Smooth muscle cell (in vitro differentiated cells): Measurements from ENCODE around the gene NT5C3B. TPM values are rescaled to one million over a fixed set of nuclear protein-coding genes. Genes with fewer than 3 reads are reported as not detected.

ENCODE experiments used
- DNase-seq: peaks from one replicate; lab custom pipeline; 2025; ENCODE audit not compliant: unreplicated experiment; lab: John Stamatoyannopoulos, UW
- H2AFZ ChIP-seq: fragments of 200-600 bp; sonication (generic); 2 replicates; pipeline ENCODE4 v1.6.0; 2016; ENCODE audit warnings: antibody characterized with exemption, low read depth, mild to moderate bottlenecking
- H3F3A ChIP-seq: fragments of 200-600 bp; sonication (generic); 2 replicates; pipeline ENCODE4 v1.6.0; 2017; ENCODE audit warnings: antibody characterized with exemption, low read depth
- H3K27ac ChIP-seq: fragments of 200-600 bp; sonication (generic); 2 replicates; pipeline ENCODE4 v1.5.1; 2016; ENCODE audit warnings: low read depth, mild to moderate bottlenecking
- H3K27me3 ChIP-seq: fragments of 200-600 bp; sonication (generic); 2 replicates; pipeline ENCODE4 v1.6.1; 2016; ENCODE audit warnings: low read depth, mild to moderate bottlenecking
- H3K36me3 ChIP-seq: fragments of 200-600 bp; sonication (generic); 2 replicates; pipeline ENCODE4 v1.5.1; 2016; ENCODE audit warnings: low read depth
- H3K4me1 ChIP-seq: fragments of 200-600 bp; sonication (generic); 2 replicates; pipeline ENCODE4 v1.5.1; 2016; ENCODE audit warnings: low read depth
- H3K4me2 ChIP-seq: fragments of 200-600 bp; sonication (generic); 2 replicates; pipeline ENCODE4 v1.6.0; 2016; ENCODE audit warnings: mild to moderate bottlenecking
- H3K4me3 ChIP-seq: fragments of 200-600 bp; sonication (generic); 2 replicates; pipeline ENCODE4 v1.5.1; 2016; ENCODE audit warnings: mild to moderate bottlenecking
- H3K79me2 ChIP-seq: fragments of 200-600 bp; sonication (generic); 2 replicates; pipeline ENCODE4 v1.6.0; 2016; ENCODE audit warnings: low read depth, mild to moderate bottlenecking
- H3K9ac ChIP-seq: fragments of 200-600 bp; sonication (generic); 2 replicates; pipeline ENCODE4 v1.6.0; 2016; ENCODE audit warnings: low read depth
- H3K9me3 ChIP-seq: fragments of 200-600 bp; sonication (generic); replicated peaks from 2 replicates; pipeline ENCODE4 v1.5.1; 2016; ENCODE audit warnings: low read depth
- H4K20me1 ChIP-seq: fragments of 200-600 bp; sonication (generic); 2 replicates; pipeline ENCODE4 v1.6.0; 2016; ENCODE audit warnings: low read depth
- WGBS: methylation state at CpG from one replicate; pipeline ENCODE4 v1.1.7; 2016; ENCODE audit warnings: low lambda C conversion rate; 5-methylcytosine and 5-hydroxymethylcytosine counted together
- polyA plus RNA-seq: library from polyadenylated mRNA; unstranded; fragments of >200 nt; fragmentation: Nextera tagmentation; extraction: Ambion mirVana; gene quantifications from 2 replicates; pipeline ENCODE4 v1.2.1, GENCODE V29; 2016
- total RNA-seq: library from RNA; depleted of rRNA; stranded (reverse); fragments of >200 nt; gene quantifications from 2 replicates; pipeline ENCODE4 v1.2.3, GENCODE V29; 2014
- TF ChIP-seq, protein P1 (sequence below): fragments of 200-600 bp; sonication (generic); IDR thresholded peaks from 2 replicates; pipeline ENCODE4 v1.5.1; 2017; ENCODE audit warnings: borderline replicate concordance, mild to moderate bottlenecking, antibody characterized with exemption; ENCODE audit not compliant: insufficient read depth, poor library complexity, severe bottlenecking

NT5C3B gene
- total and polyA plus RNA-seq, 2 experiments from 2014 or later, result 46.8 to 76.3 TPM

DNA sequence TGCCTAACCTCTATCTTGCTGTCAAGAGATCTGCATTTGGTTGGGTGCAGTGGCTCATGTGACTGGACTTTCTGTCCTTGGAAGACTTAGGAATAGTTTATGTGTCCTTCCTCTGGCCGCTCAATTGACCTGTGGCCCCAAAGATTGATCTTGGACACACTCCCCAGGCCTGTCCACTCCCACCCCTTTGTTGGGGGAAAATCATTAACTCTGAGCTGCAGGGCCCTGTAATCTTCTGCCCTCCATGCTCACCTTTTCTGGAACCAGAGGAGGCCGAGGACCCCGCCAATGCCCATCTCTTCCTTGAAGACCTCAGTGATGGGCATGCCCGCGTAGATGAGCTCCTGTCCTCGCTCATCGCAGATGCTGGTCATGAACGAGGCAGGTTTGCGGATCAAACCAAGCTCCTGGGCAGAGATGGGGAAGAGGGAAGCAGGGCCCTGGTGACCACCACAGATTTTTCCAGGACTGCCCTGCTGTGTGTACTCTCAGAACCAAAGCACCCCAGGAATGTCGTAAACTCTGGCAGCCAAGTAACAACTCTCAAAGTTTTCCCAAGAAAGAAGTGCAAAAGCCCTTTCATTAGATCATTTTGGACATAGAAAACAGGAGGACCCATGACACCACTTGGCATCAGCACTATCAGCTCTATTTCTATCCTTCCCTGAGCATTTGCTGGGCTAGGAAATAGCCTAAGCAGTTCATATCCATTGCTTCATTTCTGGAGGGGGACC lies 37.7 kb upstream of the NT5C3B start:
- H3K4me3 ChIP-seq, result no peak overlapping the region
- peaks cover 25% of the 10 kb centered on the region for H3F3A ChIP-seq
- no peaks in the 10 kb centered on the region for H3K9me3 ChIP-seq
- no peak for DNase-seq
- WGBS, result 98% methylated on average over 10 of the region's 10 CpGs
- H3K9ac ChIP-seq, result no peak overlapping the region
- H3K79me2 ChIP-seq, result peaks cover 3% of the 10 kb centered on the region
- H3K4me2 ChIP-seq, result no peak overlapping the region
- no peaks in the 10 kb centered on the region for H3K27me3 ChIP-seq
- peak overlapping the region; percentile 2 for H3K27ac ChIP-seq
- no peaks in the 10 kb centered on the region for H3K4me1 ChIP-seq
- H4K20me1 ChIP-seq, result peaks cover 30% of the 10 kb centered on the region
- H3K36me3 ChIP-seq, result peaks cover 26% of the 10 kb centered on the region
- no peak overlapping the region for H2AFZ ChIP-seq
- TF ChIP-seq, protein P1, sequence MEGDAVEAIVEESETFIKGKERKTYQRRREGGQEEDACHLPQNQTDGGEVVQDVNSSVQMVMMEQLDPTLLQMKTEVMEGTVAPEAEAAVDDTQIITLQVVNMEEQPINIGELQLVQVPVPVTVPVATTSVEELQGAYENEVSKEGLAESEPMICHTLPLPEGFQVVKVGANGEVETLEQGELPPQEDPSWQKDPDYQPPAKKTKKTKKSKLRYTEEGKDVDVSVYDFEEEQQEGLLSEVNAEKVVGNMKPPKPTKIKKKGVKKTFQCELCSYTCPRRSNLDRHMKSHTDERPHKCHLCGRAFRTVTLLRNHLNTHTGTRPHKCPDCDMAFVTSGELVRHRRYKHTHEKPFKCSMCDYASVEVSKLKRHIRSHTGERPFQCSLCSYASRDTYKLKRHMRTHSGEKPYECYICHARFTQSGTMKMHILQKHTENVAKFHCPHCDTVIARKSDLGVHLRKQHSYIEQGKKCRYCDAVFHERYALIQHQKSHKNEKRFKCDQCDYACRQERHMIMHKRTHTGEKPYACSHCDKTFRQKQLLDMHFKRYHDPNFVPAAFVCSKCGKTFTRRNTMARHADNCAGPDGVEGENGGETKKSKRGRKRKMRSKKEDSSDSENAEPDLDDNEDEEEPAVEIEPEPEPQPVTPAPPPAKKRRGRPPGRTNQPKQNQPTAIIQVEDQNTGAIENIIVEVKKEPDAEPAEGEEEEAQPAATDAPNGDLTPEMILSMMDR, result no peak

DNA sequence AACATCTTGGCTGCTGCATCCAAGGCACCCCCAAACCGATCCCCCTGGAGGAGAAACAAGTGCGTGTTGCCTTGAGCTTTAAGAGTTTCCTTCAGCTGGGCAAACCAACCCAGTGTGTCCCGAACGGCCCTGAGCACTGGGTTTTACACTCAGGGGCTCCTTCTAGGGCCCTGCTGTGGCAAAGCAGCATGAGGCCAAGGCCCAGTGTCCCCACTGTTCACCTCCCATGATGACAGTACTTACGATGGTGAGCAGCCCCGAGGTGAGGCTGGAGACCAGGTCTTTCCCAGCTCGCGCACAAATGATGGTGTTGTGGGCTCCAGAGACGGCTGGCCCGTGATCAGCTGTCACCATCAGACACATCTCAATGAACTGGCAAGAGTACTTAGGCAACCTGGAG lies 35.8 kb upstream of the NT5C3B start:
- peaks cover 24% of the 10 kb centered on the region for H3K36me3 ChIP-seq
- H4K20me1 ChIP-seq, result peaks cover 19% of the 10 kb centered on the region
- H3F3A ChIP-seq, result peaks cover 33% of the 10 kb centered on the region
- 93% methylated on average over 10 of the region's 10 CpGs for WGBS
- no peak overlapping the region for H3K4me2 ChIP-seq
- no peak overlapping the region for H3K4me3 ChIP-seq
- H3K27ac ChIP-seq, result no peak overlapping the region
- H2AFZ ChIP-seq, result no peak overlapping the region
- DNase-seq, result no peak
- no peaks in the 10 kb centered on the region for H3K4me1 ChIP-seq
- no peaks in the 10 kb centered on the region for H3K27me3 ChIP-seq
- H3K79me2 ChIP-seq, result no peaks in the 10 kb centered on the region
- no peak overlapping the region for H3K9ac ChIP-seq
- TF ChIP-seq, protein P1, result no peak
- no peaks in the 10 kb centered on the region for H3K9me3 ChIP-seq

DNA sequence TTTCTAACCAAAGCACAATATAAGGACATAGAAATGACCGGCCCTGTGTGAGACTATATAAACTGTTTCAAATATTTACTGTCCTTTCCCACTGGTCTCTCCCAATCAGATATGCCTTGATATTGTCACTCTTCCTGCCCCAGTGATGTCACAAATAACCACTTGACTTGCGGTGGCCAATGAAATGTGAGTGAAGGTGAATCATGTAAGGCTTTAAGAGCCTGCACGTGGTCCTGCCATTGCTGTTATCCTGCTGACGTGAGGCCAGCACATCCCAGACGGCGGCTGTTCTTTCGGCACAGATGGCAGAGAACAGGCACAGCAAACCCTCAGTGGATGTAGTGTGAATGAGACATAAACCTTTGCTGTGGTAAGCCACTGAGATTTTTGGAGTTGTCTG lies 34.6 kb upstream of the NT5C3B start:
- Histone ChIP-seq H3K79me2 (no peaks in the 10 kb centered on the region), H3K4me1 (no peaks in the 10 kb centered on the region), H3K36me3 (peaks cover 23% of the 10 kb centered on the region), H3K9ac (no peak overlapping the region), H2AFZ (no peak overlapping the region), H4K20me1 (peaks cover 19% of the 10 kb centered on the region), H3K4me3 (no peak overlapping the region), H3K9me3 (no peaks in the 10 kb centered on the region), H3F3A (peaks cover 38% of the 10 kb centered on the region), H3K27me3 (no peaks in the 10 kb centered on the region), H3K27ac (no peak overlapping the region), H3K4me2 (no peak overlapping the region)
- DNase-seq, result no peak
- TF ChIP-seq, protein P1, result no peak
- 92% methylated on average over 7 of the region's 7 CpGs for WGBS

DNA sequence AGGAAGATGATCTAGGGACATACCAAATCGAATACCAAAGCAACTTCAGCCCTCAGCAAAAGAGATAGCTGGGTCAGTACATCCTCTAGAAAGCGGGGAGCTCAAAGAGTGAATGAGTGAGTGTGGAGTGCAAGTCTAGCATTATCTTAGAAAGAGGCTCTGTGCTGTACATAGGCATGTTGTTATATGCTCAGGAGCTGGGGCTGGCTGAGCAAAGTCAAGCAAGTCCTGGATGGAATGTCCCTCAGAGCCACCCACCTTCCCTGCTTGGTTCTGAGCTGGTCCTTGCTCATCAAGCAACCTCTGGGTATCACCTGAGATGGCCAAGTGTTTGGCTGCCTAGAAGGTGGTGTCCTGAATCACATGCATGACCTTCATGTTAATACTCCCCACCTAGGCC lies 34.1 kb upstream of the NT5C3B start:
- H3K27me3 ChIP-seq, result no peaks in the 10 kb centered on the region
- H2AFZ ChIP-seq, result no peak overlapping the region
- H3K27ac ChIP-seq, result no peak overlapping the region
- H4K20me1 ChIP-seq, result peaks cover 19% of the 10 kb centered on the region
- peaks cover 38% of the 10 kb centered on the region for H3F3A ChIP-seq
- no peak overlapping the region for H3K9ac ChIP-seq
- DNase-seq, result no peak
- H3K4me1 ChIP-seq, result no peaks in the 10 kb centered on the region
- no peaks in the 10 kb centered on the region for H3K9me3 ChIP-seq
- H3K79me2 ChIP-seq, result no peaks in the 10 kb centered on the region
- TF ChIP-seq, protein P1, result no peak
- no peak overlapping the region for H3K4me2 ChIP-seq
- 95% methylated on average over 2 of the region's 2 CpGs for WGBS
- H3K36me3 ChIP-seq, result peaks cover 23% of the 10 kb centered on the region
- no peak overlapping the region for H3K4me3 ChIP-seq
